Neural cell (in vitro differentiated cells): ENCODE data around the gene NKIRAS1. TPM values are rescaled to one million over a fixed set of nuclear protein-coding genes. Genes with fewer than 3 reads are reported as not detected.
"Not testable (repeated sequence)": the region's sequence is repeated elsewhere in the genome, so short reads cannot be mapped to it uniquely, and the experiment has no call there.

Experiments used
- H2AFZ ChIP-seq: fragments of 200-600, 300-800 bp; sonication (generic), shearing (Covaris generic); 2 replicates; pipeline ENCODE4 v1.6.0; 2014; ENCODE audit warnings: low read depth, mild to moderate bottlenecking, antibody characterized with exemption, low read length, moderate library complexity
- H3F3A ChIP-seq: fragments of 200-600 bp; shearing (Covaris generic); 2 replicates; pipeline ENCODE4 v1.6.1; 2016; ENCODE audit warnings: mild to moderate bottlenecking, moderate library complexity, mixed read lengths, antibody characterized with exemption, low read length; ENCODE audit not compliant: insufficient read depth, poor library complexity, severe bottlenecking
- H3K27ac ChIP-seq: fragments of 200-600, 300-800 bp; sonication (generic), shearing (Covaris generic); 2 replicates; pipeline ENCODE4 v1.5.1; 2014; ENCODE audit warnings: mild to moderate bottlenecking, low read length, moderate library complexity
- H3K27me3 ChIP-seq: fragments of 300-800, 200-600 bp; sonication (generic), shearing (Covaris generic); 2 replicates; pipeline ENCODE4 v1.6.0; 2014; ENCODE audit warnings: mild to moderate bottlenecking, low read depth, low read length, moderate library complexity; ENCODE audit not compliant: insufficient read depth
- H3K36me3 ChIP-seq: fragments of 300-800, 200-600 bp; sonication (generic), shearing (Covaris generic); 2 replicates; pipeline ENCODE4 v1.5.1; 2014; ENCODE audit warnings: mild to moderate bottlenecking, antibody characterized with exemption, low read length, moderate library complexity; ENCODE audit not compliant: insufficient read depth
- H3K4me2 ChIP-seq: fragments of 300-800, 200-600 bp; sonication (generic), shearing (Covaris generic); 2 replicates; pipeline ENCODE4 v1.6.0; 2014; ENCODE audit warnings: mild to moderate bottlenecking, low read length
- H3K4me3 ChIP-seq: fragments of 300-800, 200-600 bp; sonication (generic), shearing (Covaris generic); 2 replicates; pipeline ENCODE4 v1.5.1; 2014; ENCODE audit warnings: mild to moderate bottlenecking, low read length, moderate library complexity
- H3K79me2 ChIP-seq: fragments of 200-600 bp; shearing (Covaris generic); replicated peaks from 2 replicates; pipeline ENCODE4 v1.6.0; 2014; ENCODE audit warnings: mild to moderate bottlenecking, low read length, moderate library complexity; ENCODE audit not compliant: insufficient read depth
- H3K9ac ChIP-seq: fragments of 300-800, 200-600 bp; sonication (generic), shearing (Covaris generic); 2 replicates; pipeline ENCODE4 v1.6.1; 2016; ENCODE audit warnings: mild to moderate bottlenecking, low read length, mixed read lengths
- H3K9me2 ChIP-seq: fragments of 200-600 bp; shearing (Covaris generic); 2 replicates; pipeline ENCODE4 v1.6.1; 2016; ENCODE audit warnings: mild to moderate bottlenecking, low read length, mixed read lengths; ENCODE audit not compliant: insufficient read depth
- H3K9me3 ChIP-seq: fragments of 200-600, 300-800 bp; sonication (generic), shearing (Covaris generic); 2 replicates; pipeline ENCODE4 v1.6.1; 2016; ENCODE audit warnings: mild to moderate bottlenecking, mixed run types, low read length, moderate library complexity, mixed read lengths
- H4K20me1 ChIP-seq: fragments of 200-600 bp; shearing (Covaris generic); 2 replicates; pipeline ENCODE4 v1.6.1; 2016; ENCODE audit warnings: mild to moderate bottlenecking, mixed run types; ENCODE audit not compliant: insufficient read depth
- CTCF ChIP-seq: fragments of 450-650 bp; IDR thresholded peaks from 2 replicates; pipeline ENCODE4 v1.5.1; 2014; ENCODE audit warnings: antibody characterized with exemption, mild to moderate bottlenecking, moderate library complexity; ENCODE audit not compliant: poor library complexity, severe bottlenecking
- EP300 ChIP-seq: fragments of 450-650 bp; conservative IDR thresholded peaks from 2 replicates; pipeline ENCODE4 v1.6.1; 2014; ENCODE audit warnings: antibody characterized with exemption, mild to moderate bottlenecking, moderate library complexity; ENCODE audit not compliant: poor library complexity, severe bottlenecking
- EZH2 ChIP-seq: fragments of 200-600, 300-800 bp; shearing (Covaris generic), sonication (generic); IDR thresholded peaks from 2 replicates; pipeline ENCODE4 v1.6.1; 2014; ENCODE audit warnings: antibody characterized with exemption, low read length, borderline replicate concordance, mild to moderate bottlenecking; ENCODE audit not compliant: insufficient read depth, poor library complexity, severe bottlenecking
- MXI1 ChIP-seq: fragments of 450-650 bp; conservative IDR thresholded peaks from 2 replicates; pipeline ENCODE4 v1.6.1; 2014; ENCODE audit warnings: antibody characterized with exemption, mild to moderate bottlenecking; ENCODE audit not compliant: poor library complexity, severe bottlenecking
- POLR2AphosphoS5 ChIP-seq: IDR thresholded peaks from 2 replicates; pipeline ENCODE4 v1.6.1; 2012
- RAD21 ChIP-seq: fragments of 450-650 bp; conservative IDR thresholded peaks from 2 replicates; pipeline ENCODE4 v1.6.1; 2014; ENCODE audit warnings: antibody characterized with exemption, mild to moderate bottlenecking, moderate library complexity
- REST ChIP-seq: IDR thresholded peaks from 2 replicates; pipeline ENCODE4 v1.6.1; 2012; ENCODE audit warnings: borderline replicate concordance
- SMC3 ChIP-seq: fragments of 450-650 bp; conservative IDR thresholded peaks from 2 replicates; pipeline ENCODE4 v1.6.1; 2014; ENCODE audit warnings: antibody characterized with exemption, mild to moderate bottlenecking, moderate library complexity; ENCODE audit not compliant: poor library complexity
- TAF1 ChIP-seq: IDR thresholded peaks from 2 replicates; pipeline ENCODE4 v1.6.1; 2012; ENCODE audit warnings: low read depth
- polyA plus RNA-seq: library from polyadenylated mRNA; depleted of rRNA; stranded (reverse); fragments of >200 nt; gene quantifications from 2 replicates; pipeline ENCODE4 v1.2.3, GENCODE V29; 2014

NKIRAS1 gene
- polyA plus RNA-seq, 1 donor from 2014 or later: 42.1 TPM

- Histone ChIP-seq H3K79me2 (peaks cover 28% of the 10 kb centered on the region), H3K27me3 (no peaks in the 10 kb centered on the region), H3K9me2 (no peaks in the 10 kb centered on the region), H3K4me2 (no peak overlapping the region), H3K36me3 (peaks cover 13% of the 10 kb centered on the region), H4K20me1 (no peaks in the 10 kb centered on the region), H3K9ac (no peak overlapping the region), H3F3A (peaks cover 5% of the 10 kb centered on the region), H3K9me3 (no peaks in the 10 kb centered on the region), H2AFZ (no peak overlapping the region), H3K27ac (no peak overlapping the region), H3K4me3 (peak overlapping the region; percentile 41)
- TF ChIP-seq CTCF: no peak
- no peak for TF ChIP-seq SMC3
- no peak for TF ChIP-seq EZH2
- no peak for TF ChIP-seq REST
- TF ChIP-seq RAD21: no peak
- TF ChIP-seq TAF1: no peak
- no peak for TF ChIP-seq POLR2AphosphoS5
- no peak for TF ChIP-seq MXI1
- no peak for TF ChIP-seq EP300
These were observed 2.8 kb upstream of the NKIRAS1 start for GRCh38 chr3:23919628-23920027.

GRCh38 chr3:23918331-23918730 lies 1.5 kb upstream of the NKIRAS1 start:
- not testable (repeated sequence) for H4K20me1 ChIP-seq, H3F3A ChIP-seq, H3K36me3 ChIP-seq, H2AFZ ChIP-seq, H3K27me3 ChIP-seq, H3K9me3 ChIP-seq, H3K9me2 ChIP-seq
- peak overlapping the region; percentile 97 for H3K9ac ChIP-seq
- H3K4me2 ChIP-seq: peak overlapping the region; percentile 81
- H3K79me2 ChIP-seq: peaks cover 41% of the 10 kb centered on the region
- peak overlapping the region; percentile 89 for H3K4me3 ChIP-seq
- peak overlapping the region; percentile 92 for H3K27ac ChIP-seq

GRCh38 chr3:23917679-23918303 lies 1.0 kb upstream of the NKIRAS1 start:
- H3K79me2 ChIP-seq: peaks cover 46% of the 10 kb centered on the region
- H3K27me3 ChIP-seq, H3K9me2 ChIP-seq, H3K36me3 ChIP-seq, H4K20me1 ChIP-seq, H3F3A ChIP-seq, H3K9me3 ChIP-seq: not testable (repeated sequence)
- H3K4me3 ChIP-seq: peak overlapping the region; percentile 89
- H3K27ac ChIP-seq: peak overlapping the region; percentile 92
- peak overlapping the region; percentile 97 for H3K9ac ChIP-seq
- peak overlapping the region; percentile 81 for H3K4me2 ChIP-seq
- peak overlapping the region; percentile 69 for H2AFZ ChIP-seq
